GM20431 (cell line): ENCODE results near the gene HELZ2.
"Not testable (repeated sequence)": the region's sequence is repeated elsewhere in the genome, so short reads cannot be mapped to it uniquely, and the experiment has no call there.

Experiments
- in situ Hi-C: fragments of 300-500 bp; cut with MseI, MboI; formaldehyde crosslinking; loops from one replicate; pipeline ENCODE4 v1.15.0; 2020; ENCODE audit warnings: low sequenced_read_pairs; ENCODE audit not compliant: unreplicated experiment

Gene HELZ2

GRCh38 chr20:63585616-63586565, 11.9 kb upstream of the HELZ2 start:
- in situ Hi-C loops: no loop called here

DNA sequence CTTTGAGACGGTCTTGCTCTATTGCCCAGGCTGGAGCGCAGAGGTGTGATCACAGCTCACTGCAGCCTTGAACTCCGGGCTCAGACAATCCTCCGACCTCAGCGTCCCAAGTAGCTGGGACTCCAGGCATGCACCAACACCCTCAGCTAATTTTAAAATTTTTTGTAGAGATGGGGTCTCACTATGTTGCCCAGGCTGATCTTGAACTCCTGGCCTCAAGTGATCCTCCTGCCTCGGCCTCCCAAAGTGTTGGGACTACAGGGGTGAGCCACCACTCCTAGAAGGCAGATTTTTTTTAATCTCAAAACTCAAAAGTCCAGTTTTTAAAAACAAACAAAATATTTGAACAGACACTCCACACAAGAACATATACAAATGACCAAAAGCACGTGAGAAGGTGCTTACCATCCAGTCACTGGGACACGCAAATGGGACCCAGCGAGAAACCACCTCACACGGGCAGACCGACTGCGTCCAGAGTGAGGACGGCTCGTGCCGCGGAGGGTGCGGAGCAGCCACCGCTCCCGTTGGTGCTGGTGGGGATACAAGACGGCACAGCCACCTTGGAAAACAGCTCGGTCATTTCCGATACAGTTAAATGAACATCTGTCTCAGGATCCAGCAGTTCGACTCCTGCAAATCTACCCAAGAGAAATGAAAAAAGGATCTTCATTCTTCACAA, 8.5 kb upstream of the HELZ2 start:
- in situ Hi-C loops: no loop called here

GRCh38 chr20:63580796-63581461, 6.9 kb upstream of the HELZ2 start:
- in situ Hi-C loops: no loop called here

GRCh38 chr20:63579017-63579694, 5.1 kb upstream of the HELZ2 start:
- in situ Hi-C loops: no loop called here

DNA sequence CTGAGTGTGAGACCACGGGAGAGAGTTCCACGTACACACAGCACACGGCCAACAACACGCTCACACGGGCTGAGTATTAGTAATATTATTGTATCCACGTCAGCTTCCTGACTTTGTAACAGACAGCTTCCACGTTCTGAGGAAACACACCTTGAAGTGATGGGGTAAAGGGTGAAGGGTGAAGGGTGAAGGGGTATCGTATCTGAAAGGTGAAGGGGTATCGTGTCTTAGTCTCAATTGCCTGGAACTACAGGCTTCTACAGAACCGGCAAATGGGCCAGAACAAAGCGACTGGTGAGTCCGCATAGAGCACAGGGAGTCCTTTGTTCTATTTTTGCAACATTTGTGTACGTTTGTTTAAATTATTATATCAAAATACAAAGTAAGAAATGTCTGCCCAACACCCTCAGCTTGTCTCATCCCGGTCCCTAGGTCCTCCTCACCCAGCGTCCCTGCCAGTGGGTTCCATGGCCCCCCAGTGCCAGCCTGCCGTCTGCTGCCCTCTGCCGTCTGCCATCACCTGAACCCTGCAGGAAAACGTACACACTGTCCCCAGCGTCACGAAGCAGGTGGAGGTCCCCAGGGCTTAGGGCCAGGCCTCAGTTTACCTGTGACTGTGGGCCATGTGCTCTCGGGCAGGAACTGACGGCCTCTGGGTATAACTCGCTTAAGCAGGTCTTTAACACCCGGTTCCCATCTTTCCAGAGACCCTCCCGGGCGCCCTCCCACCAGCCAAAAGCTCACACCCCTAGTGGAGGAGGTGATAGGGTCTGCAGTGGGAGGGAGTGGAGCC, 4.4 kb upstream of the HELZ2 start:
- in situ Hi-C loops: no loop called here

DNA sequence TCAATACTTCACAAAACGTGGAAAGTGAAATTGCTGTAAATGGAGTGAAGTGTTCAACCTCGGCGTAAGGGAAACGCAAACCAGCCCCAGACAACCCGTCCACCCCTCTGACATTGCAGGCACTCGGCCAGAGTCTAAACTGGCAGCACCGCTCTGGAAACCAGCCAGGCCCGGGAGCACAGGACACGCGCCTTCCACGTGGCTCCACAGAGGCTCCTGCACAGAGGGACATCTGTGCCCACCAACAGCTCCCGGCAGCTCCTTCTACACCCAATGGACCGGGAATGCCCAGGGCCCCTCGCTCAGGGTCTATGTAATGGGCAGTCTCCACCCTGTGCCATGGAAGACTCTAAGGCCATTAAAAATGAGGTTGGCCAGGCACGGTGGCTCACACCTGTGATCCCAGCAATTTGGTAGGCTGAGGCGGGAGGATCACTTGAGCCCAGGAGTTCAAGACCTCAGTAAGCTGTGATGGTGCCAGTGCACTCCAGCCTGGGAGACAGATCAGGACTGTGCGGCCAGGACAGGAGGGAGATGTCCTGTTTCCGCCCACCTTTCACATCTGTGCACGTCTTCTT, 3.4 kb upstream of the HELZ2 start:
- in situ Hi-C loops: no loop called here

- in situ Hi-C loops: no loop called here
Measured at GRCh38 chr20:63576311-63576710, 2.3 kb upstream of the HELZ2 start.

DNA sequence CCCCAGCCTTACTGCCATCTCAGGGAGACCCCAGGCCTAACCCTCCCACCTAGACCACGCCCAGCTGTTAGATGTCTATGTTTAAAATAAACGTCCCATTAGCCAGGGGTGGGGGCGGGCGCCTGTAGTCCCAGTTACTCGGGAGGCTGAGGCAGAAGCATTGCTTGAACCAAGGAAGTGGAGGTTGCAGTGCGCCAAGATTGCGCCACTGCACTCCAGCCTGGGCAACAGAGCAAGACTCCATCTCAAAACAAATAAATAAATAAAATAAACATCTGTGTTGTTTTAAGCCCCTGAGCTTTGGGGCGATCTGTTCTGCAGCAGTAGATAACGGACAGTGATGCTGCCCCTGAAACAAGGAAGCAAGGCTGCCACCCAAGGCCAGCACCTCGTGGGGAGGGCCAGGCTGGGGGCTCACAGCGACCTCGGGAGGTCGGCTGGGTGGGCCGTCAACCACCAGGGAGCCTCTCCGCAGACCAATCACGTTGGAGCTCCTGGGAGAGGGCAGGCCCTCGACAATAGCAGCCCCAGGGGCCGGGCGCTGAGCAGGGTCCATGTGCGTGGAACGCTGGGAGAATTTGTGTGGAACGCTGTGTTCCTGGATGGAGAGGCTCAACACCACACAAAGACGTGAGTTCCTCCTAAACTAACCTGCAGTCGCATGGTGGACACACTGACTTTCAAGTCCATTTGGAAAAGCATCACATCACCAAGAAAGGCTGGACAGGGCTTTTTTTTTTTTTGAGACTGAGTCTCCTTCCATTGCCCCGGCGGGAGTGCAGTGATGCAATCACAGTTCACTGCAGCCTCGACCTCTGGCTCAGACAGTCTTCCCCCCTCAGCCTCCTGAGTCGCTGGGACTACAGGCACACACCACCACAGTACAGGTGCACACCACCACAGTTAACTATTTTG, 1.0 kb upstream of the HELZ2 start:
- in situ Hi-C loops: no loop called here

DNA sequence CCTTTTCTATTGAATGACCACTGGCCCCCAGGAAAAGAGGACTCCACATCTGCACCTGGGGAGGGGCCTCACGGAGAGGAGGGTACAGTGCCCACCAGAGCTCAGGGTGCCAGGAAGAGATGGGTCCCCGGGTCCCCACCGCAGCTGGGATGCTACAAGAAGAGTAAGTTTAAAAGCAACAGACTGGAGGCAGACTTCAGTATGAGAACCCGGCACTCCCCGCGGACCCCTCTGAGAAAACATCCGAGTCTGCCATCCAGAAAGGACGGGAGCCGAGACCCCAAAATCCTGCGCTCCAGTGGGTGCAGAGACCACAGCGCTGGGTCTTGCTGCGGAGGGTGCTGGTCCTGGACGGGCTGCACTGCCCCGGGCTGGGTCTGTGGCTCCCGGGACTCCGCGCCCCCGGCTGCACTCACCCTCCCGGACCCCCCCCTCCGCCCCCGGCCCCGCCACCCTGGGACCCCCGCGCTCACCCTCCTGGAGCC, 350 bp downstream of the HELZ2 start:
- in situ Hi-C loops: no loop called here

DNA sequence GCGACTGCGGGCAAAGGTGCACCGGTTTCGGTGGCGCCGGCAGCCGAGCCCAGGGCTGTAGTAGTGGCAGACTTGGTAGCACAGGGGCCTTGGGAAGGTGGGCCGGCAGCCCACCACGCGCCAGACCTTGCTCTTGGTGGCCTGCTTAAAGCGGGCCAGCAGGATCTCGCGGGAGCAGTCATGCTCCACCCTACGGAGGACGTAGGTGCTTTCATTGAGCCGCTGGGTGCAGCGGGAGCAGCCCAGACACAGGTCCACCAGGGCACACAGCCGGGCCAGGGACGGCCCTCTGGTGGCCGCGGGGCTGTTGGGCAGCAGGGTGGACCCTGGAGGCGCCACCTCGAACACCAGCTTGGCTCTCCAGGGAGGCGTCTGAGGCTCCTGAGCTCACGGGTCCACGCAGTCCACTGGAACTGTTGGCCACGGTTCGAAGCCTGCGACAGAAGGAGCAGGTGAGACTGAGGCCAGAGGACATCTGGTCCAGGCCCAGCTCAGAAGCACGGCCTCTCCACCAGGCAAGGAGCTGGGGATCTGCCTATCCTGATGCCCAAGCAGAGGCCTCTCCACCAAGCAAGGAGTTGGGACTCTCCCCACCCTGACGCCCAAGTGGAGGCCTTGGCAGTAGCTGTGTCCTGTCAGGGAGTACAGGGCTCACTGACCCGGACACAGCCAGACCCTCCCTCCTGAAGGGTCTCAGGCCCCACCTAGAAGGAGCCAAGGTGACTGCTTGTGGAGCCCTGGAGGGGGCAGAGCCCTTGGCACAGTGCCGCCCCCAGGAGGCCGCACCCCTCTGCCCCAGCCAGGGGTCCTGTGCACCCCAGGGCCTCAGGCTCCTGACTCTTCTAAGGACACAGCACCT, 1.0 kb downstream of the HELZ2 start:
- in situ Hi-C loops: no loop called here

DNA sequence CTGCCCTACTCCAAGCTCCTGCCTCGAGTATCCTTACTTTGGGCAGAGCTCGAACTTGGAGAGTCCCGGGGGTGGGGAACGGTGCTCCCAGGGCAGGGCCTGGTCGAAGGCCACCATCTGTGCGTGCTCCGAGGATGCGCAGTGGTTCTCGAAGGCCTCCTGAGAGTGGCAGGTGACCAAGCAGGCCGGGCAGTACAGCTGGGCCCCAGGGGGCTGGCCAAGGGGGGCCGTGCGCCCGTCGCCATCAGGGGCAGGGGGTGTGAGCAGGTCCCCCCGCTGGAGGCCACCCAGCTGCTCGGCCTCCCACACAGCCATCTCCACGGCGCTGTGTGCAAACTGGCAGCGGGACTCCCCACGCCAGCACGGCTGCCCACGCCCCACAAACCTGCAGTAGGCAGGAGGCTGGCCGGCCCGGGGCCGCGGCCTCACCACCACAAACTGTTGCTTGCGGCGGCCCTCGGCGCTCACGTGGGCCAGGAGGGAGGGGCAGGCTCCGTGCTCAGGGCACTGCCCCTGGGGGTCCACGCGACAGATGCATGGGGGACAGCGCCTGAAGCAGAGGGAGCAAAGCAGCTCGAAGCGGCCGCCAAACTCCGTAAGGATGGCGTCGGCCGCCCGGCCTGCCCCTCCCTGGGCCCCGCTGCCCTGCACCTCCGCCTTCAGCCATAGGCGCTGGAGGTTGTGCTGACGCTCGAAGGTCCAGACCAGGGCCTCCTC, 1.8 kb downstream of the HELZ2 start:
- in situ Hi-C loops: no loop called here

GRCh38 chr20:63571087-63571478, 3.0 kb downstream of the HELZ2 start:
- in situ Hi-C loops: not testable (repeated sequence)

- in situ Hi-C loops: no loop called here
Measured at GRCh38 chr20:63570281-63571086, 3.6 kb downstream of the HELZ2 start.

GRCh38 chr20:63568986-63569949, 4.8 kb downstream of the HELZ2 start:
- in situ Hi-C loops: no loop called here
